GM21447 (cell line): ENCODE results near the gene PEX16.
"Not testable (repeated sequence)": the region's sequence is repeated elsewhere in the genome, so short reads cannot be mapped to it uniquely, and the experiment has no call there.

ENCODE experiments used
- ATAC-seq: cut with Tn5 transposase; IDR thresholded peaks from one replicate; pipeline ENCODE4 v1.9.1; 2021; ENCODE audit not compliant: unreplicated experiment

PEX16 gene

DNA sequence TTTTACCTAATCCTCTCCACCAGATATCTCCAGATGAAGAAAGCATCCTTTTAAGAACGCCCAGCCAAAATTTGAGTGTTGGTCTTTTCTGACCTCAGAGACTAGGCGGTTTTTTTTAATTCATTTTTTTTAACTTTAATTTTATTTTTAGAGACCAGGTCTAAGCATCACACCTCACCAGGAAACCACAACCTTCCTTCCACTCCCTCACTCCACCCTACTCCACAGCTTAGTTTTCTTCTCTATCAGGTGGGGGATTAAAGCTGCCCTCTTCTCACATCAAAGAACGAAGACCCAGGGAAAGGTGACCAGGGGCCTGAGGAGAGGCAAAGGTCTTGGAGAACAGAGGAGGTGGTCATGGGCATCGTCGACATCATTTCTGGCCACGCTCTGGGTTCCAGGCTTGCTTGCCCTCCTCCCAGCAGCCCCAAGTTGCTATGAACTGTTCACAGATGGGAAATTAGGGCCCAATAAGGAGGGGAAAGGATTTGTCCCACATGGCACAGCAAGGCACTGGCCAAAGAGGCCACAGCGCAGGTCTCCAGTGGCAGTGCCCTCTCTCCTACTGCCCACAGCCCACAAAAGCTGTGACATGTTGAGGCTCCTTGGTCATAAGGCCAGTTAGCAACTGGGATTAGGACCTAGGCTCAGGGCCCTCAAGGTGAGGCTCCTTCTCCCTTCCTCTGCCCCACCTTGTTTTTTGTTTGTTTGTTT lies 1.4 kb upstream of the PEX16 start:
- no peak for ATAC-seq

DNA sequence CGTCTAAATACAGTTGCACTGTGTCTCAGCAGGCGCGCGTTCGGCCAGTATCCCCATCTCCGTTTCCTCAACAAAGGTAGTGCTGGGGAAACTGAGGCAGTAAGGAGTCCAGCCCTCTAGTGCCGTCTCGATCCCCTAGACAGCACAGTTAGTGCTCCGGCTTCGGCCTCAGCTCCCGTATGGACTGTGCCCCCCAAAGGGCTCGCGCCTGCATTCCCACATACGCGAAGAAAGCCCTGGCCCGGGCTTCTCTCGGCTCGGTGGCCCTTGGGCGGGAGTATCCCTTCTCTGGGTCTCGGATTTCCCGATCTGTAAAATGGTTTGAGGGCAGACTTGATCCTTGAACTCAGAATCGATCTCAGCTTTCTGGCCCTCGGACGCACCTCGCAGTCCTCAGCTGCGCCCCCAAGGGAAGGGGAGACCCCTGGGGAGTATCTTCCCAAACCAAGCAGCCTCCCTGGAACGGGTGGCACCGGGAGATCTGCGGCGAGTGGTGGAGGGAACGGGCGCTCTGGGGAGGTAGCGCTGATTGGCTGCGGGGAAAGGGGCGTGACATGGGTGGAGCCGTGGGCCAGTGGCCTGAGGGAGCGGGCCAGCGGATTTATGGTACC lies 759 bp upstream of the PEX16 start:
- ATAC-seq, result peak; percentile 43

DNA sequence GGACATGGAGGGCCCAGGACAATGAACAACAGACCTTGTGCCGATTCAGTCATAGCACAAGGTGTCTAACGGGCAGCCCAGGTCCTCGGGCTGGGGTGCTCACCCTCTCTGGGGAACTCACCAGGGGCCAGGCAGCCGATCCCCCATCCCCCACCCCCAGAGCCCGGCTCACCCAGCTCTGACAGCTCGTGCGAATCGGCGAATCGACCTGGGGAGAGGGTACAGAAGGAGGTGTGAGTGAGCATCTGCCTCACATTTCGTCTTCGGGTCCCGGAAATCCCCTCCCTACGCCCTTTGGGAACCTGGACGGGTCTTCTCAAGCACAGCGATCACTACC lies 423 bp downstream of the PEX16 start:
- no peak for ATAC-seq

DNA sequence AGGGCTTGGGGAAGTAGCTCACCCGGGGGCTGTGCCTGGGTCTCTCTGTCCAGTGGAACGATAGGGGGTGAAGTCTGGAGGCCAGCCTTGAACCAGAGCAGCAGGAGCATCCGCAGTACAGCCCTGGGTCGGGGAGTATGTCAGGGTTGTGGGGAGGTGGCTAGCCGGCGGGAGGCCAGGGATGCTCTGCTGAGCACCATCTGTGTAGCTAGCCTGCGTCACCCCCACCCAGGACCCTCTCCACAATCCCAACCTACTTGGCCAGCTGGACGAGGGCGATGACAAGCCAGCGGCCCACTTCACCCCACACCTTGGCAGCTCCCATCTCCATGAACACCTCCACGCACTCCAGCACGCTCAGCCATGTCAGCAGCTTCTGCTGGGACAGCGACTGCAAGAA lies 2.2 kb downstream of the PEX16 start:
- no peak for ATAC-seq

DNA sequence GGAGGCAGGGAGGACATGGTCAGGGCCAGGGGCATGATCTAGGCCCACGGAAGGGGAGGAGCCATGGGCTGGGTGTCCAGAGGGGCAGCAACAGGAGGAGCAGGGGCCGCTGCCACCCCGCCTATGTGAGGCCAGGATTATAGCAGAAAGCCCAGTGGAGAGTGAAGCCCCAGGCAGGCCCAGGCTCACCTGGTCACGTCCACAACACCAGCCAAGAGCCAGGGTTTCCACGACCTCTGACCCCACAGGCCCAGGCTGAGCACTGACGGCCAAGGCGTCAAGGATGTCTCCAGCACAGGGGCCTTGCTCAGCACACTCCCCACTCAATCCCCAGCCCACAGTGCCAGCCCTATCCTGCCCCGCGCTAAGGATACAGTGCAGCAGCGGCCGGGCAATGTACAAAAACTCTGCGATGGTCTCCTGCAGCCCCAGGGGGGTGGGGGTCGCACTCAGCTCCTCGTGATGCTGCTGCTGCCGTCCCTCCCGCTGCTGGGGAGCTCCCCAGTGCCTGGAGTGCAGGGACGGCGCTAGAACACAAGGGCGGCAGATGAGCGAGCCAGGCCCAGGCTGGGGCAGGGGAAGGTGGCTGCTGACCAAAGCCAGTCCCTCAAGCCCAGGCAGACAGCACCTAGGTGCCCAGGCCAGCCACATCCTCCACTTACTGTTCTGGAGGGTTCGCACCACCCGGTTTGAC lies 3.6 kb downstream of the PEX16 start:
- ATAC-seq, result no peak

DNA sequence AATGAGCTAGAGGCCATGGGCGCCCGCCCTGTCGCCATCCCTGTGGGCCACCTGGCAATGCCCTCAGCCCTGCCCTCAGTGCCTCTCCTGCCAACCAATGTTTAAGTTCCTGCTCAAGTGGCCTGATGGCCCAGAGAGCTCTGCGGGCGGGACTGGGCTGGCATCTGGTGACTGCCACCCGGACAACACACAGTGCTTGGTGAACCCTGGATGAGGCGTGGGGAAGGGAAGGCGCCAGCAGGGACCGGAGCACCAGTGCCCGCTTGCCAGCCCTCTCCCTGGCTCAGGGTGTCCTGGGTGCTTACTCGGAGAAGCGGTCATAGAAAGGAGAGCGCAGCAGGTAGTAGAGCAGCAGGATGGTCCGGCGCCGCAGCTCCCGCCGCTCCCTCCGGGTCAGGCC lies 4.2 kb downstream of the PEX16 start:
- no peak for ATAC-seq

DNA sequence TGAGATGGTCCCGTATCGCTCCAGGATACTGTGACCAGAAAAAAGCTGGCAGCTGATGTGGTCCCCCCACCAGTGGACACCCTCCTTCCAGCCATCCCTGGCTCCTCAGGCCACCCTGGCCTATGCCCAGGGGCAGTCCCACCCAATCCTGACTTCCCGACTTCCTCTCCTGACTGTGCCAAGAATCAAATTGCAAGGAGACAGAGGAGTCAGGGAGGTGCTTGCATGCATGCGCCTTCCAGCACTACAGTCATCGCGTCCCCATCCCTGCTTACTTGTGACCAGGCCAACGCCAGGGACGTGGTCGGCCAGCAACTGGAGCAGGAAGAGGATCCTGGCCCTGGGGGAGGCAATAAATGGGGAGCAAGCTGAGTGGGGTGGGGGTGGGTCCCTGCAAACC lies 7.1 kb downstream of the PEX16 start:
- ATAC-seq, result no peak

DNA sequence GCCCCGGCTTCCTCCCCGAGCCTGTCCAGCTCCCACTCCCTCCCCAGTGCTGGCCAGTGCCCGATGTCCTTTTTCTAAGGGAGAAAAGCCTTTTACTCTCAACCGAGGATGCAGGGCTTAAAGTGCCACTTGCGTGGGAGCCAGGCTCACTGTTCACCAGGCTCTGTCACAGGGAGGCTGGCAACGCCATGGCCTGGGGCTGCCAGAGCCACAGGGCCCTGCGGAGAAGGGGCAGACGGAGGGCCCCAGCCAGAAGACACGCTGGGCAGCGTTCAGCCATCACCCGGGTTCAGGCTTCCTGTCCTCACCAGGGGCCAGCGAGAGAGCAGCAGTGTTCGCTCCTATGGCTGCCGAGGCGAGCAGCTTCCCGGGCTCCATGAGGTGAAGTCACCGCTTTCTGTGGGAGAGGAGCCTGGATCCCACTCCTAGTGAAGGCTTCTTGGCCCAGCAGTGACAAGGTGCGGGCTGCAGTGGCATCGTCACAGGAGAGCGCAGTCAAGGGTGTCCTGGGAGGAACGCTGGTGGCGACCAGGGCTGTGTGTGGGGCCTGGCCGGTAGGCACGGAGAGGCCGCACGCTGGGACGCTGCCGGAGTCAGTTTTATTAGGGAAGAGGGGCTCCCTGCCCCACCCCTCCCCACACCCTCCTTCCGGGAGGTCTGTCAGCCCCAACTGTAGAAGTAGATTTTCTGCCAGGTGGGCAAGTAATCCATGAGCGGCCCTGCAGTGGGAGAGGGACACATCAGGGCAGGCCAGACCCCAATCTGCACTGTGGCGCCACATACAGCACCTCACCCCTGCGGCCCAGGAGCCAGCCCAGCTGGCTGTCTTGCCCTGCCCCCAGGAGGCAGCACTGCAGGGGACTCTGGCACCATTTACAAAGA lies 7.8 kb downstream of the PEX16 start:
- no peak for ATAC-seq

DNA sequence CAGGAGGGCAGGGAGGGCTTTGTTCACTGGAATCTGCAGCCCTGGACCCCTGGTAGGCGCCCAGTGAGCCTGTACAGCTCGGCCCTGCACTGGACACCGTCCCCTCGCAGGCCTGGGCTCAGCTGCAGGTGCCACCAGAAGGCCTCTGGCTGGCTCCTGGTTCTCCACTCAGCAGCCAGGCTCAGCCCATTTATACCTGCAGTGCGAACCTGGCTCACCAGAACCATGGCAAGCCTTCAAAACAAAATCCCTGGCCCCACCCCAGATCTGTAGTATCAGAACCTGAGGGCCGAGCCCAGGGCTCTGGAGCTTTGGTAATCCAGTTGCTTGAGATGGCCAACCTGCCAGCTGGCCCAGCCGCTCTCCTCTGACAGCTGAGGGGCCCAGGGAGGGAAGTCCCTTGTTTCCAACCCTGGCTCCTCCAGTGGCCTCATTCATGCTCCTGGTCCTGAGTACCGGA lies 9.7 kb downstream of the PEX16 start:
- ATAC-seq, result no peak

DNA sequence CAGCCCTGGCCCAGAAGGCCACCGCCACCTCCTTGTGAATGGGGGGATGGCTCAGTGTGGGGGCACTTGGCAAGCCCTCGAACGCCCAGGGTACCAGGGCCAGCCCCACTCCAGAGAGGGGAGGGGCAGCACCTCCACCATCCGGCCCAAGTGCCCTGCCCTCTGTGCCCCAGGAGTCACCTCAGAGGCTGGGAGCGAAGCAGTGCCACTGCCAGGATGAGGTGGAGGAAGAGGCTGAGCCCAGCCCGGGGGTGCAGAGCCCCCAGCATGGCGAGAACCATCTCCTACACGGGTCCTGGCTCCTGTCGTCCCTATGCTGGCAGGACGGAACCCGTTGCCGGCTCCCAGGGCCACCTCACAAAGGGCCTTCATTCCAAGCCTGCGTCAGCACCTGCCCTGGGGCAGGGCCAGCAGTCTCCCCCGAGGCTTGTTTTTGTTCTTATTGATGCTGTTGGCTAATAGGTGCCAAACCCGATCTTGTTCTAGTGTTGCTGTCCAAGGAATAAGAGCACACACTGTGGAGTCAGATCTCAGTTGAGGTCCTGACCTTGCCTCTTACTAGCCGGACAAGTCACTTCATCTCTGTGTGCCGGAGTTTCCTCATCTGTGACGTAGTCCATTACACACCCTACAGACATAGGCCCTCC lies 10.6 kb downstream of the PEX16 start, which contains the start of gene FREY1:
Gene FREY1, minus strand, starts transcription at position 307 of the 647 bp plus-strand sequence. Its CDS starts 26 bp downstream, at position 281.
- ATAC-seq, result no peak

DNA sequence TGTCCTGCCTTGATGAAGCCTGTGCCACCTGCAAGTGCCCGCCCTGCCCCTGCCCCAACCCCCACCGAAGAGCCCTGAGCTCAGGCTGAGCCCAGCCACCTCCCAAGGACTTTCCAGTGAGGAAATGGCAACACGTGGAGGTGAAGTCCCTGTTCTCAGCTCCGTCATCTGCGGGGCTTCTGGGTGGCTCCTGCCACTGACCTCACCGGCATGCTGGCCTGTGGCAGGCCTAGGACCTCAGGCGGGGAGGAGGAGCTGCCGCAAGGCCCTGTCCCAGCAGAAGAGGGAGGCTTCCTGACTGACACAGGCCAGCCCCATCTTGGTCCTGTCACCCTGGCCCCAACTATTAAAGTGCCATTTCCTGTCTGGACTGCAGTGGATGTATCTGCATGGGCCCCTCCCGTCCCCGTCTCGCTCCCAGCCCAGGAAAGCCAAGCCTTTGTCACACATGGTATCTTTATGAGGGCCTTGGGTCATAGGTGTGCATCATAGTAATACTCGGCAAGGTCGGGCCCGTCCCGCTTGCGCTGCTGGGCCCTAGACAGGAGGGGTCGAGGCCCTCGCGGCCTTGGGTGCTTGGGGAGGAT lies 11.5 kb downstream of the PEX16 start:
- ATAC-seq, result no peak

DNA sequence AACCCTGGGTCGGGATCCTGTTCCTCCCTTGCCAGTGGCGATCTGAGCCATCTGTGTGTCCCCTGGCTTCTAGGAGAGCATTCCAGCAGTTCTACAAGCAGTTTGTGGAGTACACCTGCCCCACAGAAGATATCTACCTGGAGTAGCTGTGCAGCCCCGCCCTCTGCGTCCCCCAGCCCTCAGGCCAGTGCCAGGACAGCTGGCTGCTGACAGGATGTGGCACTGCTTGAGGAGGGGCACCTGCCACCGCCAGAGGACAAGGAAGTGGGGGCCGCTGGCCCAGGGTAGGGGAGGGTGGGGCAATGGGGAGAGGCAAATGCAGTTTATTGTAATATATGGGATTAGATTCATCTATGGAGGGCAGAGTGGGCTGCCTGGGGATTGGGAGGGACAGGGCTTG lies 12.1 kb downstream of the PEX16 start:
- not testable (repeated sequence) for ATAC-seq

DNA sequence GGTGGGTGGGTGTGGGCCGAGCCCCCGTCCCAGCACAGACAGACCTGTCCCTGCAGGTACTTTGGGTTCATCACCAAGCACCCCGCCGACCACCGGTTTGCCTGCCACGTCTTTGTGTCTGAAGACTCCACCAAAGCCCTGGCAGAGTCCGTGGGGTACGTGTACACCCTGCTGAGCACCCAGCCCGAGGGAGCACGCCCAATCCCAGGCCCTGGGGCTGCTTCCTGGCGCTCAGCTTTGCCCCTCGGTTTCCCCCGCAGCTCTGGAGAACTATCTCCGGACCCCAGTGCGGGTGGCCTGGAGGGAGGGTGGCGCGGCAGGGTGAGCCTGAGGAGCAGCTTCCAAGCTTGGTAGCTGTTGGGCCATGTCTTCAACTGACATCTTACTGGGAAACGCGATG lies 12.6 kb downstream of the PEX16 start:
- ATAC-seq, result no peak

DNA sequence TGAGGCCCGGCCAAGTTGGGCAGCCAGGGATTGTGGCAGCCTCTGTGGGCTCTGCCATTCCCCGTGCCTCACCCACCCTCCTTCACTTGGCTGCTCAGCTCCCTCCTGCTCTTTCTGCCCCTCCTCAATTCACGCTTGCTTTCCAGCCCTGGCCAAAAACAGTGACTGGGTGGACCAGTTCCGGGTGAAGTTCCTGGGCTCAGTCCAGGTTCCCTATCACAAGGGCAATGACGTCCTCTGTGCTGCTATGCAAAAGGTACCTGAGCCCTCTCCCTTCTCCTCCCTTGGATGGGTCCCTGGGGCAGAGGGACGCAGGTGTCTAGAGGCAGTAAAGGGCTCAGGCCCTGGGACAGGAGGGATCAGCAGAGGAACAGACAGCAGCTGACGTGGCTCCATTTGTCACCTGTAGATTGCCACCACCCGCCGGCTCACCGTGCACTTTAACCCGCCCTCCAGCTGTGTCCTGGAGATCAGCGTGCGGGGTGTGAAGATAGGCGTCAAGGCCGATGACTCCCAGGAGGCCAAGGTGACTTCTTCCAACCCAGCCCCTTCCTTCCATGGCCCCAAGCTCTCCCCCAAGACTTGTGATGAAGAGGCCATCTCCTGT lies 13.3 kb downstream of the PEX16 start:
- ATAC-seq, result no peak

DNA sequence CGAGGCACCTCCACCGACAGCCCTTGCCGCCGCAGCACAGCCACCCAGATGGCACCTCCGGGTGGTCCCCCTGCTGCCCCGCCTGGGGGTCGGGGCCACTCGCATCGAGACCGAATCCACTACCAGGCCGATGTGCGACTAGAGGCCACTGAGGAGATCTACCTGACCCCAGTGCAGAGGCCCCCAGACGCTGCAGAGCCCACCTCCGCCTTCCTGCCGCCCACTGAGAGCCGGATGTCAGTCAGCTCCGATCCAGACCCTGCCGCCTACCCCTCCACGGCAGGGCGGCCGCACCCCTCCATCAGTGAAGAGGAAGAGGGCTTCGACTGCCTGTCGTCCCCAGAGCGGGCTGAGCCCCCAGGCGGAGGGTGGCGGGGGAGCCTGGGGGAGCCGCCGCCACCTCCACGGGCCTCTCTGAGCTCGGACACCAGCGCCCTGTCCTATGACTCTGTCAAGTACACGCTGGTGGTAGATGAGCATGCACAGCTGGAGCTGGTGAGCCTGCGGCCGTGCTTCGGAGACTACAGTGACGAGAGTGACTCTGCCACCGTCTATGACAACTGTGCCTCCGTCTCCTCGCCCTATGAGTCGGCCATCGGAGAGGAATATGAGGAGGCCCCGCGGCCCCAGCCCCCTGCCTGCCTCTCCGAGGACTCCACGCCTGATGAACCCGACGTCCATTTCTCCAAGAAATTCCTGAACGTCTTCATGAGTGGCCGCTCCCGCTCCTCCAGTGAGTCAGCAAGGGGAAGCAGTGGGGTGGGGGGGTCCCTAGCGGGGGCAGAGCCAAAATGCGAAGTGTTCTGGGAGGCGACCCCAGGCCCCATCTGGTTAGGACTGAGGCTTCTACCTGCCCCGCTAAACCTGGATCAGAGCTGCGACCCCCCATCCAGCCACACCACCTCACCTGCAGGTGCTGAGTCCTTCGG lies 15.0 kb downstream of the PEX16 start:
- ATAC-seq, result no peak

DNA sequence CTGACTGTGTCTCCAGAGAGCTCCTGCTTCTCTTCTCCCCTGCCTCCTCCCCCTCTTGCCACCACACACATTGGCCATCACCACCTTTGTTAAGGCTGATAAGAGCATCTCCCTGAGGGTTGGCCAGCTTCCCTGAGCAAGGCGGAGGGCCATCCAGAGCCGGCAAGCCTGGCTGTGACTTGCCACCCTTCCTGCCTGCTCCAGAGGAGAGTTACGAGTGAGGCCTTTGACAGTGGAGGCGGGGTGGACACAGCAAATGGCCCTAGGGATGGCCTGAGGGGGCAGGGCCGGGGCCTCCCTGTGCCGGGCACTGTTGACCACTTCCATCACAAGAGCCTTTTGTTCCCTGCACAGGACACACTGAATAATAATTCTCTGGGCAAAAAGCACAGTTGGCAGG lies 16.1 kb downstream of the PEX16 start:
- ATAC-seq, result no peak

DNA sequence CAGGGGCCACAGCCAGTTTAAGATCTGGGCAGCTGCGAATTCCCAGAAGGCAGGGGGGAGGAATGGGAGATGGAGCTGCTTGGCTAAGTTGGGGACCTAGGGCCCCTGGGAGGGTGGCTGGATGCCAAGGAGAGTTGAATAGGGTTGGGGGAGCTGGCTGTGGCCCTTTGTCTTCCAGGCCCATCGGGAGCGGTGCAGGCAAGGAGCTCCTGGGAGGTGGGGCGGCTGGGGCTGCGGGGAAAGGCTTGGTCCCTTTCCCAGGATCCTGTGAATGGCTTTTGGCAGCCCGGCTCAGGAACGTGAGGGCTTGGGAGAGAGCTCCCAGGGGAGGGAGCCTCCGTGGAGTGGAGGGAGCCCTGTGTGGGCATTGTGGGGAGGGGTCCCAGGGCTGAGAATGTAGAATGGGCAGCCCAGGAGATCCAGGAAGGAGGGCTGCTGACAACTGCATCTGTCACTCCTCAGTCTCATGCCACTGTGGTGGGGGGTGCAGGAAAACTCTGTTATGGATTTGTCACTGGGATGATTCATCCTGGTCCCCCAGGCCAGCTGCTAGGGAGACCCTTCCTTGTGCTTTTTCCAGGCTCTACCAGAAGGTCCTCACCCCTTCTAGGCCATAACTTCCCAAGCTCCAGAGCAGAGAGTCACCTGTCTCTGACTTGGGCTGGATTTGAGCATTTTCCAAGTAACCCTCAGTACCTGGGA lies 16.6 kb downstream of the PEX16 start:
- ATAC-seq, result no peak

DNA sequence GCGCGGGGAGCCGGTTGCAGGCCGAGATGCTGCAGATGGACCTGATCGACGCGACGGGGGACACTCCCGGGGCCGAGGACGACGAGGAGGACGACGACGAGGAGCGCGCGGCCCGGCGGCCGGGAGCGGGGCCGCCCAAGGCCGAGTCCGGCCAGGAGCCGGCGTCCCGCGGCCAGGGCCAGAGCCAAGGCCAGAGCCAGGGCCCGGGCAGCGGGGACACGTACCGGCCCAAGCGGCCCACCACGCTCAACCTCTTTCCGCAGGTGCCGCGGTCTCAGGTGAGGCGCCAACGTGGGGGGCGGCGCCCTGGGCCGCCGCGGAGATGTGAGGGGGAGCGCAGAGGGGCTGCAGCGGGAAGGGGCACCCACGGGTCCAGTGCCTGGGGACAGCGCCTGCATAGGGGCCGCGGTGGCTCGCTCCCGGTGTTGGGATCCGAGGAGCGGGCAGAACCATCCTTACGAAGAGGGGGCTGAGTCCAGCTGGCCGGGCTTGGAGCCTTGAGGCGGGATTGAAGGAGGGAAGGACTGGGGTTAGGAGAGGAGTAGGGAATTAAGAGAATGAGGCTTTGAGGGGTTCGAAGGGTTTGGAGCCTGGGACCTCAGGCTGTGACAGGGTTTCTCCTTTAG lies 17.4 kb downstream of the PEX16 start:
- ATAC-seq, result peak; percentile 13
